HG02678 (cell line): ENCODE measurements around the gene ATP1A4.

Experiments used
- ATAC-seq: cut with Tn5 transposase; IDR thresholded peaks from one replicate; pipeline ENCODE4 v1.9.1; 2021; ENCODE audit warnings: mild to moderate bottlenecking, moderate library complexity; ENCODE audit not compliant: unreplicated experiment

The ATP1A4 gene

DNA sequence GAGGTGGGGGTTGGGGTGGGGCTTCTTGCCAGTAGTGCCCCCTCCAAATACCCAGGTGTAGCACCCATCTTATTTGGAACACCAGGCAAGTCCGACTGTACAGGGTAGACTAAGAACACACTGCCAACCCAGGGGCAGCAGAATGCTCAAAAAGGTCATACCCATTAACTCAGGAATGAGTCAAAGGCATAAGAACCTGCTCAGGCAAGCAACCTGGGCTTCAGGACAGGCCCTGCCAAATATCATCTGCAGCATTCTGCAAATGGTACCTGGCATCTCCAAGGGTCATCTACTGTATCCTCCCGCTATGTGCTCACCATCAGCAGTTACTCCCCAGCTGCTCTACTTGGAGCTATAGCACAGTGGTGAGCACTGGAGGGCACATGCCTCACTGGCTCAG, 73.2 kb downstream of the ATP1A4 start:
- ATAC-seq, result no peak

GRCh38 chr1:160225345-160225744, 73.9 kb downstream of the ATP1A4 start:
- ATAC-seq, result no peak

DNA sequence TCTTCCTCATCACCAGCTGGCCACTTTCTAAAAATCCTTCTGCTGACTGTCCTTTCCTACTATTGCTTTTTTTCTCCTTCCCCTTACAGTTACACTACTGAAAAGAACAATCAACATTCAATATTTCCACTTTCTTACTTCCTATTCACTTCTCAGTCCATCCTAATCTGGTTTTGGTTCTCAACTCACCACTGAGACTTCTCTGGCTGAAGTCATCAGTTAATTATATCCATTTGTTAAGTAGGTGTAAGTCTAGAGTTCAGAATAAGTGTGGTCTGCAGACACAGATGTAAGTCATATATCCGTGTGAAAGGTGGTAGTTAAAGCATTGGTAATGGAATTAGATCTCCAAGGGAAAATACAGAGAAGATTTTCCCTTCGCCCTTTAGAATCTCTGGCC, 75.2 kb downstream of the ATP1A4 start:
- ATAC-seq, result no peak

GRCh38 chr1:160227034-160227433, 75.6 kb downstream of the ATP1A4 start:
- ATAC-seq, result no peak

DNA sequence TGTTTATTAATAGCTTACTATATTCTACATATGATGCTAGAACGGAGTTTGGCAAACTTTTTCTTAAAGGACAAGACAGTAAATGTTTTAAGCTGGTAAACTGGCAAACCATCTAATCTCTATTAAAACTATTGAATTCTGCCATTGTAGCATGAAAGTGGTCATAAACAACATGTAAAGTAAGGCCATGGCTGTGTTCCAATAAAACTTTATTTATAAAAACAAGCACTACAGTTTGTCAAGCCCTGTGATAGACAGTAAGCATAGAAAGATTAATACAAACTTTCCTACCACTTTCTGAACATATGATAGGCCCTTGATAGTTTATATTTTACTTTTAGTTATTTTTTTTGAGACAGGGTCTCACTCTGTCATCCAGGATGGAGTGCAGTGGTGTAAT, 76.2 kb downstream of the ATP1A4 start:
- no peak for ATAC-seq

DNA sequence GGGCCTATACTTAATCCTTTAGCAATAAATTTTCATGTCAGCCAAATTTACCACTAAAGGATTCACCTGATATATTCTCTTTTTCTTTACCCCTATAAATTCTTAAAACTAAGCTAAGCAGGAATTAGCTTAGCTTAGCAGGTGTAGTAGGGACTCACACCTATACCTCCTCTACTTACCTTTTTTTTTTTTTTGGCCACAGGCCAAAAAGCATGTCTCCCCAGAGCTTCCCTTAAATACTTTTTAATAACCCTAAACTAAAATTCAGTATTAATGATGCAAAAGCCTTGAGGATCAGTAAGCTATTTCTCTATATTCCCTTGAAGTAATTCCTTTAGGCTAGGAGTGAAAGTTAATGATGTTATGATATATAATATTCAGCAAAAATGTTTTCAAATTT, 77.0 kb downstream of the ATP1A4 start:
- ATAC-seq, result no peak

DNA sequence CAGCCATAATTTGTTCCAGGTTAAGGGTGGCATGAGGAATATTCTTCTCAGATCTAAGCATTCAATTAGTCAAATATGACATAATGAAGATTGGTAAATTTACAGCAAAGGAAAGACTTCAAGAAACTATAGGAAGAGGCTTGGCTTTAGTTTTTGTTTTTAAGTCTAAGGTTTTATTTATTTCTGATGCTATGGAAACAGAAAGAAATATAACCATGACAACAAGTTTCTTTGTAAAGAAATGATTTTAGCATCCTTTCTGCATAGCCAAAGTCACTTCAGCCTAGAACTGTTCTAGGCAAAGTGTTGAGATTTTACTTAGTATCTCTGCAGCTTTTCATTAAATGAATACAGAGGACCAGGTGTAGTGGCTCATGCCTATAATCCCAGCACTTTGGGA, 81.5 kb downstream of the ATP1A4 start:
- no peak for ATAC-seq
